NCI-H1694 treated with DMSO at 0.1 percent for 48 hours (cell line): ENCODE measurements around the gene UBA52.
"Not testable (repeated sequence)": the region's sequence is repeated elsewhere in the genome, so short reads cannot be mapped to it uniquely, and the experiment has no call there.

Experiments used
- DNase-seq: peaks from one replicate; lab custom pipeline; 2025; lab: John Stamatoyannopoulos, UW

The UBA52 gene

GRCh38 chr19:18593367-18594095, 21.9 kb downstream of the UBA52 start:
- DNase-seq: no peak

- DNase-seq: peak; percentile 56
Measured at GRCh38 chr19:18594096-18594823, 22.6 kb downstream of the UBA52 start.

GRCh38 chr19:18594824-18595373, 23.2 kb downstream of the UBA52 start:
- DNase-seq: no peak

- DNase-seq: no peak
Measured at GRCh38 chr19:18595475-18595874, 23.8 kb downstream of the UBA52 start.

- no peak for DNase-seq
Measured at GRCh38 chr19:18596752-18597157, 25.1 kb downstream of the UBA52 start.

- no peak for DNase-seq
Measured at GRCh38 chr19:18597809-18598660, 26.4 kb downstream of the UBA52 start.

GRCh38 chr19:18599485-18599884, 27.8 kb downstream of the UBA52 start:
- DNase-seq: no peak

GRCh38 chr19:18600692-18601397, 29.2 kb downstream of the UBA52 start:
- DNase-seq: not testable (repeated sequence)

- no peak for DNase-seq
Measured at GRCh38 chr19:18601875-18602274, 30.2 kb downstream of the UBA52 start.

GRCh38 chr19:18603255-18603957, 31.7 kb downstream of the UBA52 start:
- no peak for DNase-seq

GRCh38 chr19:18603958-18604819, 32.5 kb downstream of the UBA52 start:
- DNase-seq: no peak

GRCh38 chr19:18604820-18605159, 33.1 kb downstream of the UBA52 start:
- DNase-seq: no peak

- no peak for DNase-seq
Measured at GRCh38 chr19:18605196-18605545, 33.5 kb downstream of the UBA52 start.

GRCh38 chr19:18605546-18606280, 34.1 kb downstream of the UBA52 start:
- DNase-seq: no peak

GRCh38 chr19:18606281-18607225, 34.9 kb downstream of the UBA52 start, which contains the start of gene CRLF1:
Gene CRLF1 (minus strand): TSS chr19:18606799. CDS start chr19:18606656, 143 bp downstream.
- no peak for DNase-seq

- no peak for DNase-seq
Measured at GRCh38 chr19:18607226-18608101, 35.8 kb downstream of the UBA52 start.

- DNase-seq: no peak
Measured at GRCh38 chr19:18608102-18608804, 36.6 kb downstream of the UBA52 start.
